Neural crest cell (in vitro differentiated cells): ENCODE results near the gene RAB5IF. TPM values are rescaled to one million over a fixed set of nuclear protein-coding genes. Genes with fewer than 3 reads are reported as not detected.
"Not testable (repeated sequence)": the region's sequence is repeated elsewhere in the genome, so short reads cannot be mapped to it uniquely, and the experiment has no call there.

Experiments used
- DNase-seq: peaks from one replicate; pipeline ENCODE4 v3.0.0; 2021; ENCODE audit warnings: low read depth, mixed read lengths, low spot score
- H3K27ac Mint-ChIP-seq: one replicate; pipeline ENCODE4 v1.8.0; 2021; ENCODE audit warnings: mild to moderate bottlenecking, mixed read lengths; ENCODE audit not compliant: unreplicated experiment
- H3K27me3 Mint-ChIP-seq: 2 replicates; pipeline ENCODE4 v1.8.0; 2021; ENCODE audit warnings: low read depth, mild to moderate bottlenecking, mixed read lengths
- H3K36me3 Mint-ChIP-seq: 2 replicates; pipeline ENCODE4 v1.8.0; 2021; ENCODE audit warnings: low read depth, mild to moderate bottlenecking, mixed read lengths
- H3K4me1 Mint-ChIP-seq: 2 replicates; pipeline ENCODE4 v1.8.0; 2021; ENCODE audit warnings: mixed read lengths
- H3K4me3 Mint-ChIP-seq: one replicate; pipeline ENCODE4 v1.8.0; 2021; ENCODE audit warnings: mild to moderate bottlenecking, mixed read lengths
- H3K9me3 Mint-ChIP-seq: 2 replicates; pipeline ENCODE4 v1.8.0; 2021; ENCODE audit warnings: mixed read lengths
- CTCF ChIP-seq: fragments of 200-600 bp; sonication (generic); conservative IDR thresholded peaks from 2 replicates; pipeline ENCODE4 v1.5.0; 2021; ENCODE audit warnings: antibody characterized with exemption, mild to moderate bottlenecking
- total RNA-seq: library from RNA; stranded (reverse); gene quantifications from 2 replicates; pipeline ENCODE4 v1.2.1, GENCODE V29; 2021

RAB5IF gene
- total RNA-seq, 1 donor from 2014 or later, result 76.2 TPM

GRCh38 chr20:36633285-36633772 lies 27.8 kb downstream of the RAB5IF start:
- Mint-ChIP-seq H3K27ac (peak overlapping the region; percentile 62), H3K4me1 (peaks cover 7% of the 10 kb centered on the region)
- DNase-seq, result no peak

GRCh38 chr20:36634342-36634741 lies 28.8 kb downstream of the RAB5IF start:
- Mint-ChIP-seq H3K4me3 (no peak overlapping the region), H3K4me1 (peaks cover 7% of the 10 kb centered on the region), H3K36me3 (no peaks in the 10 kb centered on the region), H3K27ac (peak overlapping the region; percentile 71), H3K9me3 (no peaks in the 10 kb centered on the region), H3K27me3 (no peaks in the 10 kb centered on the region)
- no peak for TF ChIP-seq CTCF
- DNase-seq, result no peak

More at GRCh38 chr20:36633285-36633772, 27.8 kb downstream of the RAB5IF start:
- H3K27me3 Mint-ChIP-seq, result no peaks in the 10 kb centered on the region
- H3K9me3 Mint-ChIP-seq, result no peaks in the 10 kb centered on the region
- H3K36me3 Mint-ChIP-seq, result no peaks in the 10 kb centered on the region
- H3K4me3 Mint-ChIP-seq, result no peak overlapping the region
- no peak for TF ChIP-seq CTCF

- H3K4me3 Mint-ChIP-seq, H3K27ac Mint-ChIP-seq, H3K27me3 Mint-ChIP-seq, H3K4me1 Mint-ChIP-seq, DNase-seq, H3K36me3 Mint-ChIP-seq, H3K9me3 Mint-ChIP-seq: not testable (repeated sequence)
These were observed 33.4 kb downstream of the RAB5IF start for GRCh38 chr20:36638876-36639400.

GRCh38 chr20:36641506-36641843 lies 35.9 kb downstream of the RAB5IF start:
- DNase-seq, result no peak
- Mint-ChIP-seq H3K27ac (peak overlapping the region; percentile 55), H3K9me3 (no peaks in the 10 kb centered on the region), H3K36me3 (no peaks in the 10 kb centered on the region), H3K4me1 (peaks cover 8% of the 10 kb centered on the region), H3K4me3 (no peak overlapping the region), H3K27me3 (no peaks in the 10 kb centered on the region)
- no peak for TF ChIP-seq CTCF

- TF ChIP-seq CTCF, result no peak
- no peak for DNase-seq
- no peaks in the 10 kb centered on the region for H3K27me3 Mint-ChIP-seq
- no peaks in the 10 kb centered on the region for H3K36me3 Mint-ChIP-seq
- H3K27ac Mint-ChIP-seq, result no peak overlapping the region
- H3K9me3 Mint-ChIP-seq, result no peaks in the 10 kb centered on the region
- peaks cover 8% of the 10 kb centered on the region for H3K4me1 Mint-ChIP-seq
- no peak overlapping the region for H3K4me3 Mint-ChIP-seq
These were observed 36.6 kb downstream of the RAB5IF start for GRCh38 chr20:36642136-36642535.

GRCh38 chr20:36644032-36644705 lies 38.6 kb downstream of the RAB5IF start:
- Mint-ChIP-seq H3K4me1 (peaks cover 8% of the 10 kb centered on the region), H3K36me3 (no peaks in the 10 kb centered on the region), H3K9me3 (no peaks in the 10 kb centered on the region), H3K27me3 (no peaks in the 10 kb centered on the region), H3K4me3 (no peak overlapping the region), H3K27ac (no peak overlapping the region)
- DNase-seq, result no peak
- no peak for TF ChIP-seq CTCF
